SK-N-SH treated with all-trans-retinoic acid at 6 μM for 48 hours (cell line): ENCODE results near the gene ODR4.
A peak's percentile ranks its signal among the peaks of the same experiment; 100 is the strongest.

Experiments
- ATAC-seq: fragments of 200-7000 bp; cut with Tn5 transposase; 3 replicates; pipeline ENCODE4 v1.9.1; 2020; ENCODE audit warnings: mild to moderate bottlenecking, moderate library complexity
- ARNTL ChIP-seq: fragments of 450-650 bp; formaldehyde crosslinking; IDR thresholded peaks from 2 replicates; pipeline ENCODE4 v1.5.0; 2020; ENCODE audit warnings: low read depth, mild to moderate bottlenecking, moderate library complexity, borderline replicate concordance
- BACH2 ChIP-seq: fragments of 250-450 bp; sonication (Bioruptor Pico); IDR thresholded peaks from 2 replicates; pipeline ENCODE4 v1.9.0; 2021; ENCODE audit warnings: mild to moderate bottlenecking, borderline replicate concordance
- CSDC2 ChIP-seq: fragments of 250-450 bp; sonication (Bioruptor Pico); IDR thresholded peaks from 2 replicates; pipeline ENCODE4 v1.5.0; 2020; ENCODE audit warnings: mild to moderate bottlenecking, moderate library complexity
- ESRRG ChIP-seq: fragments of 250-450 bp; sonication (Bioruptor Pico); IDR thresholded peaks from 2 replicates; pipeline ENCODE4 v1.6.1; 2021; ENCODE audit warnings: mild to moderate bottlenecking
- GLIS3 ChIP-seq: fragments of 250-450 bp; sonication (Bioruptor Pico); IDR thresholded peaks from 2 replicates; pipeline ENCODE4 v1.5.0; 2020; ENCODE audit warnings: mild to moderate bottlenecking, moderate library complexity
- ISL1 ChIP-seq: fragments of 250-450 bp; sonication (Bioruptor Pico); IDR thresholded peaks from 2 replicates; pipeline ENCODE4 v2.1.2; 2022; ENCODE audit warnings: mild to moderate bottlenecking, moderate library complexity
- OSR1 ChIP-seq: fragments of 250-450 bp; sonication (Bioruptor Pico); IDR thresholded peaks from 2 replicates; pipeline ENCODE4 v1.8.0; 2022; ENCODE audit warnings: moderate library complexity, mild to moderate bottlenecking, inconsistent platforms
- RARB ChIP-seq: fragments of 250-450 bp; sonication (Bioruptor Pico); IDR thresholded peaks from 2 replicates; pipeline ENCODE4 v1.8.0; 2021; ENCODE audit warnings: mild to moderate bottlenecking, moderate library complexity
- SNAI2 ChIP-seq: fragments of 250-450 bp; sonication (Bioruptor Pico); IDR thresholded peaks from 2 replicates; pipeline ENCODE4 v1.5.0; 2020; ENCODE audit warnings: mild to moderate bottlenecking, moderate library complexity
- TCF4 ChIP-seq: fragments of 250-450 bp; sonication (Bioruptor Pico); IDR thresholded peaks from 2 replicates; pipeline ENCODE4 v1.8.0; 2021; ENCODE audit warnings: mild to moderate bottlenecking, moderate library complexity, borderline replicate concordance
- TOX ChIP-seq: fragments of 250-450 bp; sonication (Bioruptor Pico); IDR thresholded peaks from 2 replicates; pipeline ENCODE4 v1.8.0; 2021; ENCODE audit warnings: mild to moderate bottlenecking, moderate library complexity, borderline replicate concordance
- ZFP3 ChIP-seq: fragments of 250-450 bp; sonication (Bioruptor Pico); IDR thresholded peaks from 2 replicates; pipeline ENCODE4 v1.5.0; 2020; ENCODE audit warnings: mild to moderate bottlenecking, moderate library complexity
- ZFP30 ChIP-seq: fragments of 450-650 bp; formaldehyde crosslinking; IDR thresholded peaks from 2 replicates; pipeline ENCODE4 v1.5.0; 2022; ENCODE audit warnings: mild to moderate bottlenecking, moderate library complexity
- ZNF70 ChIP-seq: fragments of 450-650 bp; formaldehyde crosslinking; IDR thresholded peaks from 2 replicates; pipeline ENCODE4 v1.5.0; 2020; ENCODE audit warnings: mild to moderate bottlenecking, moderate library complexity
- ZNF8 ChIP-seq: fragments of 450-650 bp; formaldehyde crosslinking; IDR thresholded peaks from 2 replicates; pipeline ENCODE4 v1.5.0; 2020; ENCODE audit warnings: mild to moderate bottlenecking, moderate library complexity
- TF ChIP-seq, protein P1 (sequence below): fragments of 250-450 bp; sonication (Bioruptor Pico); IDR thresholded peaks from 2 replicates; pipeline ENCODE4 v1.8.0; 2020; ENCODE audit warnings: mild to moderate bottlenecking, moderate library complexity, borderline replicate concordance
- TF ChIP-seq, protein P2 (sequence below): fragments of 250-450 bp; sonication (Bioruptor Pico); IDR thresholded peaks from 2 replicates; pipeline ENCODE4 v1.5.1; 2020; ENCODE audit warnings: low read depth, mild to moderate bottlenecking, moderate library complexity
- TF ChIP-seq, protein P3 (sequence below): fragments of 250-450 bp; sonication (Bioruptor Pico); IDR thresholded peaks from 2 replicates; pipeline ENCODE4 v1.5.1; 2021; ENCODE audit warnings: mild to moderate bottlenecking, moderate library complexity
- TF ChIP-seq, protein P4 (sequence below): fragments of 250-450 bp; sonication (Bioruptor Pico); IDR thresholded peaks from 2 replicates; pipeline ENCODE4 v1.5.0; 2020; ENCODE audit warnings: mild to moderate bottlenecking, moderate library complexity
- TF ChIP-seq, protein P5 (sequence below): fragments of 250-450 bp; sonication (Bioruptor Pico); IDR thresholded peaks from 2 replicates; pipeline ENCODE4 v1.8.0; 2021; ENCODE audit warnings: low read depth, mild to moderate bottlenecking, moderate library complexity, borderline replicate concordance

ODR4 gene

DNA sequence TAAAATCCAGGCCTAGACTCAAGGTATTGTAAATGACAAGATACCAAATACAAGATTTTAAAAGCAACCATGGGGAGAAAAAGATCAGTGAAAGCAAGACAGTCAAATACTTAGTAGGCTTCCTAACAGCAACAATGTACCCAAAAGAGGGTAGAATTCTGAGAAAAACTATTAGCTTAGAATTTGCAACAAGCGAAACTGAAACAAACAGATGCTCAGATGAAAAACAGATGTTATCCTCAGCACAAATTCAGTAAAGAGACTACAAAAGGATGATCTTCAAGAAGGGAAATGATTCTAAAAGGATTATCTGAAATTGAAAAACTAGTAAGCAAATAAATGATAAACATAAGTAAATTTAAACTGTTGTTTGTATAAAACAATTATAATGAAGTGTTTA lies 45.3 kb downstream of the ODR4 start:
- TF ChIP-seq ZFP30 (CRISPR knock-in tag) (peak; percentile 57; the same call in 1 of the 2 replicates), ZFP3 (CRISPR knock-in tag) (no peak)
- TF ChIP-seq, protein P1, sequence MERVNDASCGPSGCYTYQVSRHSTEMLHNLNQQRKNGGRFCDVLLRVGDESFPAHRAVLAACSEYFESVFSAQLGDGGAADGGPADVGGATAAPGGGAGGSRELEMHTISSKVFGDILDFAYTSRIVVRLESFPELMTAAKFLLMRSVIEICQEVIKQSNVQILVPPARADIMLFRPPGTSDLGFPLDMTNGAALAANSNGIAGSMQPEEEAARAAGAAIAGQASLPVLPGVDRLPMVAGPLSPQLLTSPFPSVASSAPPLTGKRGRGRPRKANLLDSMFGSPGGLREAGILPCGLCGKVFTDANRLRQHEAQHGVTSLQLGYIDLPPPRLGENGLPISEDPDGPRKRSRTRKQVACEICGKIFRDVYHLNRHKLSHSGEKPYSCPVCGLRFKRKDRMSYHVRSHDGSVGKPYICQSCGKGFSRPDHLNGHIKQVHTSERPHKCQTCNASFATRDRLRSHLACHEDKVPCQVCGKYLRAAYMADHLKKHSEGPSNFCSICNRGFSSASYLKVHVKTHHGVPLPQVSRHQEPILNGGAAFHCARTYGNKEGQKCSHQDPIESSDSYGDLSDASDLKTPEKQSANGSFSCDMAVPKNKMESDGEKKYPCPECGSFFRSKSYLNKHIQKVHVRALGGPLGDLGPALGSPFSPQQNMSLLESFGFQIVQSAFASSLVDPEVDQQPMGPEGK (CRISPR knock-in tag), result no peak
- ATAC-seq, result peak; percentile 49; the same call in 1 of the 3 replicates

DNA sequence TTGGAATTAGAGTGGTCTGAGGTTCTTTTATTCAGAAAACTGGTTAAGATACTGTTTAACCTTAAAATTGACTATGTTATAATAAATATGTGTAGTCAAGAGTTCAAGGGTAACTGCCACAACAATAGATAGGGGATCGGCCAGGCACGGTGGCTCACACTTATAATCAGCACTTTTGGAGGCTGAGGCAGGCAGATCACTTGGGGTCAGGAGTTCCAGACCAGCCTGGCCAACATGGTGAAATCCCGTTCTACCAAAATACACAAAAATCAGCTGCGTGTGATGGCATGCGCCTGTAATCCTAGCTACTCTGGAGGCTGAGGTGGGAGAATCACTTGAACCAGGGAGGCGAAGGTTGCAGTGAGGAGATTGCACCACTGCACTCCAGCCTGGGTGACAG lies 45.8 kb downstream of the ODR4 start:
- no peak for ATAC-seq
- no peak for TF ChIP-seq ARNTL (CRISPR knock-in tag)
- TF ChIP-seq OSR1 (CRISPR knock-in tag), result no peak
- no peak for TF ChIP-seq CSDC2 (CRISPR knock-in tag)
- TF ChIP-seq, protein P2, sequence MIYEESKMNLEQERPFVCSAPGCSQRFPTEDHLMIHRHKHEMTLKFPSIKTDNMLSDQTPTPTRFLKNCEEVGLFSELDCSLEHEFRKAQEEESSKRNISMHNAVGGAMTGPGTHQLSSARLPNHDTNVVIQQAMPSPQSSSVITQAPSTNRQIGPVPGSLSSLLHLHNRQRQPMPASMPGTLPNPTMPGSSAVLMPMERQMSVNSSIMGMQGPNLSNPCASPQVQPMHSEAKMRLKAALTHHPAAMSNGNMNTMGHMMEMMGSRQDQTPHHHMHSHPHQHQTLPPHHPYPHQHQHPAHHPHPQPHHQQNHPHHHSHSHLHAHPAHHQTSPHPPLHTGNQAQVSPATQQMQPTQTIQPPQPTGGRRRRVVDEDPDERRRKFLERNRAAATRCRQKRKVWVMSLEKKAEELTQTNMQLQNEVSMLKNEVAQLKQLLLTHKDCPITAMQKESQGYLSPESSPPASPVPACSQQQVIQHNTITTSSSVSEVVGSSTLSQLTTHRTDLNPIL, result no peak
- no peak for TF ChIP-seq ZFP3 (CRISPR knock-in tag)
- no peak for TF ChIP-seq ISL1
- TF ChIP-seq ZFP30 (CRISPR knock-in tag), result no peak
- TF ChIP-seq, protein P1 (CRISPR knock-in tag), result no peak
- TF ChIP-seq SNAI2, result no peak
- TF ChIP-seq, protein P3, sequence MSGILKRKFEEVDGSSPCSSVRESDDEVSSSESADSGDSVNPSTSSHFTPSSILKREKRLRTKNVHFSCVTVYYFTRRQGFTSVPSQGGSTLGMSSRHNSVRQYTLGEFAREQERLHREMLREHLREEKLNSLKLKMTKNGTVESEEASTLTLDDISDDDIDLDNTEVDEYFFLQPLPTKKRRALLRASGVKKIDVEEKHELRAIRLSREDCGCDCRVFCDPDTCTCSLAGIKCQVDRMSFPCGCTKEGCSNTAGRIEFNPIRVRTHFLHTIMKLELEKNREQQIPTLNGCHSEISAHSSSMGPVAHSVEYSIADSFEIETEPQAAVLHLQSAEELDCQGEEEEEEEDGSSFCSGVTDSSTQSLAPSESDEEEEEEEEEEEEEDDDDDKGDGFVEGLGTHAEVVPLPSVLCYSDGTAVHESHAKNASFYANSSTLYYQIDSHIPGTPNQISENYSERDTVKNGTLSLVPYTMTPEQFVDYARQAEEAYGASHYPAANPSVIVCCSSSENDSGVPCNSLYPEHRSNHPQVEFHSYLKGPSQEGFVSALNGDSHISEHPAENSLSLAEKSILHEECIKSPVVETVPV, result no peak
- TF ChIP-seq, protein P4, sequence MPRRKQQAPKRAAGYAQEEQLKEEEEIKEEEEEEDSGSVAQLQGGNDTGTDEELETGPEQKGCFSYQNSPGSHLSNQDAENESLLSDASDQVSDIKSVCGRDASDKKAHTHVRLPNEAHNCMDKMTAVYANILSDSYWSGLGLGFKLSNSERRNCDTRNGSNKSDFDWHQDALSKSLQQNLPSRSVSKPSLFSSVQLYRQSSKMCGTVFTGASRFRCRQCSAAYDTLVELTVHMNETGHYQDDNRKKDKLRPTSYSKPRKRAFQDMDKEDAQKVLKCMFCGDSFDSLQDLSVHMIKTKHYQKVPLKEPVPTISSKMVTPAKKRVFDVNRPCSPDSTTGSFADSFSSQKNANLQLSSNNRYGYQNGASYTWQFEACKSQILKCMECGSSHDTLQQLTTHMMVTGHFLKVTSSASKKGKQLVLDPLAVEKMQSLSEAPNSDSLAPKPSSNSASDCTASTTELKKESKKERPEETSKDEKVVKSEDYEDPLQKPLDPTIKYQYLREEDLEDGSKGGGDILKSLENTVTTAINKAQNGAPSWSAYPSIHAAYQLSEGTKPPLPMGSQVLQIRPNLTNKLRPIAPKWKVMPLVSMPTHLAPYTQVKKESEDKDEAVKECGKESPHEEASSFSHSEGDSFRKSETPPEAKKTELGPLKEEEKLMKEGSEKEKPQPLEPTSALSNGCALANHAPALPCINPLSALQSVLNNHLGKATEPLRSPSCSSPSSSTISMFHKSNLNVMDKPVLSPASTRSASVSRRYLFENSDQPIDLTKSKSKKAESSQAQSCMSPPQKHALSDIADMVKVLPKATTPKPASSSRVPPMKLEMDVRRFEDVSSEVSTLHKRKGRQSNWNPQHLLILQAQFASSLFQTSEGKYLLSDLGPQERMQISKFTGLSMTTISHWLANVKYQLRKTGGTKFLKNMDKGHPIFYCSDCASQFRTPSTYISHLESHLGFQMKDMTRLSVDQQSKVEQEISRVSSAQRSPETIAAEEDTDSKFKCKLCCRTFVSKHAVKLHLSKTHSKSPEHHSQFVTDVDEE (CRISPR knock-in tag), result no peak
- TF ChIP-seq ESRRG (CRISPR knock-in tag), result no peak
- TF ChIP-seq TOX, result no peak
- TF ChIP-seq ZNF8, result no peak
- TF ChIP-seq BACH2, result no peak
- no peak for TF ChIP-seq TCF4 (CRISPR knock-in tag)
- TF ChIP-seq, protein P5, sequence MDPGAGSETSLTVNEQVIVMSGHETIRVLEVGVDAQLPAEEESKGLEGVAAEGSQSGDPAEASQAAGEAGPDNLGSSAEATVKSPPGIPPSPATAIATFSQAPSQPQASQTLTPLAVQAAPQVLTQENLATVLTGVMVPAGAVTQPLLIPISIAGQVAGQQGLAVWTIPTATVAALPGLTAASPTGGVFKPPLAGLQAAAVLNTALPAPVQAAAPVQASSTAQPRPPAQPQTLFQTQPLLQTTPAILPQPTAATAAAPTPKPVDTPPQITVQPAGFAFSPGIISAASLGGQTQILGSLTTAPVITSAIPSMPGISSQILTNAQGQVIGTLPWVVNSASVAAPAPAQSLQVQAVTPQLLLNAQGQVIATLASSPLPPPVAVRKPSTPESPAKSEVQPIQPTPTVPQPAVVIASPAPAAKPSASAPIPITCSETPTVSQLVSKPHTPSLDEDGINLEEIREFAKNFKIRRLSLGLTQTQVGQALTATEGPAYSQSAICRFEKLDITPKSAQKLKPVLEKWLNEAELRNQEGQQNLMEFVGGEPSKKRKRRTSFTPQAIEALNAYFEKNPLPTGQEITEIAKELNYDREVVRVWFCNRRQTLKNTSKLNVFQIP (CRISPR knock-in tag), result no peak
- no peak for TF ChIP-seq GLIS3

DNA sequence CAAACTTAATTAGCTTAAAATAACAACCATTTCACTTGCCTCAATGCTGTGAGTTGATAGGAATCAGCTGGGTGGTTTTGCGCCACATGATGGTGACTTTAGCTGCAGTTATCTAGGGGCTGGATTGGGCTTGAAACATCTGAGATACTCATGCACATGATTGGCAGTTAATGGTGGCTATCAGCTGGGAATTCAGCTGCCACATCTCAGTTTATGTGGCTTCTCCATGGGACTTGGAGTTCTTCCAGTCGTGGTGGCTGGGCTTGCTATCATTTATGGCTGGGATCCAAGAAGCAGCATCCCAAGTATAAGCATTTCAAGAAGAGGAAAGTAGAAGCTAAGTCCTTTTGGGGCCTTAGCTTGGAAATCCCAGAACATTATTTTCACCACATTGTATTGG lies 48.9 kb downstream of the ODR4 start:
- no peak for ATAC-seq
- TF ChIP-seq TOX (no peak), ZNF70 (CRISPR knock-in tag) (no peak), RARB (CRISPR knock-in tag) (no peak), CSDC2 (CRISPR knock-in tag) (no peak), BACH2 (no peak), ZNF8 (no peak), ISL1 (no peak), ARNTL (CRISPR knock-in tag) (no peak), OSR1 (CRISPR knock-in tag) (no peak), SNAI2 (no peak), ZFP3 (CRISPR knock-in tag) (no peak), ZFP30 (CRISPR knock-in tag) (no peak), GLIS3 (no peak)
- TF ChIP-seq, protein P5 (CRISPR knock-in tag), result no peak
- TF ChIP-seq, protein P2, result no peak
- TF ChIP-seq, protein P3, result no peak
